NCI-H2171 treated with DMSO at 0.1 percent for 48 hours (cell line): ENCODE results near the gene ASB13.

Source experiments
- DNase-seq: peaks from one replicate; lab custom pipeline; 2025; lab: John Stamatoyannopoulos, UW

Gene ASB13

DNA sequence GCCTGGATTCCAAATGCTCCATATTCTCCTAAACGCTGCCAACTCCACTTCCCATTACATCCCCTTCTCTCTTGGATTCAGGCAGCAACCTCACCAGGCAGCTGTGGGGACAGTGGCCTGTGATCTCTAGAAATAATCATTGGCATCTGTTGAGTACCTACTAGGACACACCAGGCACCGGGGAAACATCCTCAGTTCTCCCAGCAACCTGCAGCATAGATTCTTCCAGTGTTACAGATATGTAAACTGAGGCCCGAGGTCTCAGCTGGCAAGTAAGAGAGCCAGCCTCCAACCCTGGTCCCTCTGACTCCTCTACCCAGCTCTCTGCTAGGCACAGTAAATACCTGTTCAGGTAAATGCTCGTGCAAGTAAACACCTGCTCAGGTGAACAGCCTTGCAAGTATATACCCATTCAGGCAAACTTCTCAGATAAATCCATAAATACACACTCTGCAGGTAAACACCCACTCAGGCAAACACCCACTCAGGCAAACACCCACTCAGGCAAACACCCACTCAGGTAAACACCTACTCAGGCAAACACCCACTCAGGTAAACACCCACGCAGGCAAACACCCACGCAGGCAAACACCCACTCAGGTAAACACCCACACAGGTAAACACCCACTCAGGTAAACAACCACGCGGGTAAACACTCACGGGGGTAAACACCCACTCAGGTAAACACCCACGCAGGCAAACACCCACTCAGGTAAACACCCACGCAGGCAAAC, 18.7 kb downstream of the ASB13 start:
- no peak for DNase-seq

DNA sequence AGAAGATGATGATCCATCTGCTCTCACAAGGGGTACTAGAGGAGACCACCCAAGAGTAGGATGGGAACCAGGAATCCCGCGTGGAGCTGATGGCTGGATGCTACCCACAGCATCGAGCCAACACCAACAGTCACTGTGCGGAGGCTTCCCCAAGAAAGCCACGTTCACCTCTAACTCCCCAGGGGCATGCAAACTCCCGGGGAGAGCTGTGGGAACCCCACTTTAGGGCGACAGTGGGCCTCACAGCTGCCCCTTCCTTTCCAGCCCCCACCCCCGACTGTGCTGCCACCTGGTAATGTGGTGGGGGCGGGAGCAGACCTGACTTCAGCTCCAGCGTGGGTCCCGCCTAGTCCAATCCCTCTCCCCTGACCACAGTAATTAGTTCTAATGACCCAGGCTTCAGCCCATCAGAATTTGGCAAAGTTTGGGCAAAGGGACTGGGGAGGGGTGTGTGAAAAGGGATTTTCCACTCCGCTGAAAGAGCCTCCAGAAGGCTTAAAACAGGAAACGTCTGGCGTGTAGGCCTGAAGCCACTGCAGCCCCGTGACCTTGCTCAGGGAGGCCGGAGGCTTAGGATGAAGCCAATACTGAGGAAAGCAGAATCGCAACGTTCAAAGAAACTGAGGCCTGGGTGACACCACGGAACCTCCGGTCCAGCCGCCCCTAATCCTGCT, 20.3 kb downstream of the ASB13 start:
- no peak for DNase-seq

- DNase-seq: no peak
Measured at GRCh38 chr10:5645375-5645774, 21.0 kb downstream of the ASB13 start.

- DNase-seq: no peak
Measured at GRCh38 chr10:5644930-5645329, 21.5 kb downstream of the ASB13 start.

GRCh38 chr10:5643346-5644067, 22.9 kb downstream of the ASB13 start:
- DNase-seq: no peak

DNA sequence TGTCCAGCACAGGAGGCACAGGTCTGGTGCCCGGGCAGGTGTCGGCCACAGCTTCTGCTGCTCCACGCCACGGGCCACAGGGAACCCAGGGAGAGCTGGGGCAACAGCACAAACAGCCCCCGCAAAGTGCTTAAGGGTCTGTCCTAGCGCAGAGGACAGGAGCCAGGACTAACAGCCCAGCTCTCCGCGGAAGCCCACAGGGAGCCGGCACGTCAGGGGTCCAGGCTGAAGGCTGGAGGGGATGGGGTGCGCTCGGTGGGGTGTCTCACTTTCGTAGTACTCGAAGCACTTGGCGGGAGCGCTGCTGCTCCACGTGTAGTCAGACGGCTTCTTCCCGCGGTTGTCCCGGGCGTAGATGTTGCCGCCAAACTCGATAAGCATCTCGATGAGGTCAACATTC, 24.9 kb downstream of the ASB13 start:
- no peak for DNase-seq

GRCh38 chr10:5640501-5640900, 25.9 kb downstream of the ASB13 start:
- DNase-seq: no peak

DNA sequence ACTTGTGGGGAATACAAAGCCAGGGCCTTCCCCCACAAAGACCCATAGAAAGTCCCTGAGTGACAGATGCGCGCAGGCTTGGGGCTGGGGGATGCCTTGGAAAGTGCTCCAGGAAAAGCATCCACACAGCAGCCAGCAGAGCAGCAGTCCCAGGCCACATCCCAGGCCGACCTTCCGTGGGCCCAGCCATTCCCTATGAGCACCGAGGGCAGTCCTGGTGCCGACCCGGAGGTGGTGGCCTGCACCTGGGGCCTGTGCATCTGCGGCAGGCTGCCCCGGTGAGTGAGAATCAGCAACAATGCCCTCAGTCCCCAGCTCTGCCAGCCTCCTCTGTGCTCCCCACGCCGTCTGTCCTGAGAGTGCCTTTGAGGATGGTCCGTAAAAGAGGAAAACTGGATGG, 26.4 kb downstream of the ASB13 start:
- DNase-seq: no peak

DNA sequence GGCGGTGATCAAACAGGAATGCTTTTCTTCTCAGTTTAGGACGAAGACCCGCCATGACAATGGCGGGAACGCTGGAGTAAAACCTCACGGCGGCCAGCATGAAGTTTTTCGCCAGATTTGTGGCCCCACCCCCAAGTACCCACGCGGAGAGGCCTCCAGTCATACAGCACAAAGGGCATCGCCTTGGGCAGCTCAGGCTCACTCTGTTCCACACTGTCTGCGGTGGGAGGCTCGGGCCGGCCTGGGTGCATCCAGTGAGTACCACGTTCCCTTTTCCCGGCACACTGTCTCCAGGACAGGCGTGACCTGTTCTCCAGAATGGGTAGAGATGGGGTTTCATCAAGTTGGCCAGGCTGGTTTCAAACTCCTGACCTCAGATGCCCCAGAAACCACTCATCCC, 27.3 kb downstream of the ASB13 start:
- no peak for DNase-seq

GRCh38 chr10:5638494-5638893, 27.9 kb downstream of the ASB13 start:
- DNase-seq: no peak

DNA sequence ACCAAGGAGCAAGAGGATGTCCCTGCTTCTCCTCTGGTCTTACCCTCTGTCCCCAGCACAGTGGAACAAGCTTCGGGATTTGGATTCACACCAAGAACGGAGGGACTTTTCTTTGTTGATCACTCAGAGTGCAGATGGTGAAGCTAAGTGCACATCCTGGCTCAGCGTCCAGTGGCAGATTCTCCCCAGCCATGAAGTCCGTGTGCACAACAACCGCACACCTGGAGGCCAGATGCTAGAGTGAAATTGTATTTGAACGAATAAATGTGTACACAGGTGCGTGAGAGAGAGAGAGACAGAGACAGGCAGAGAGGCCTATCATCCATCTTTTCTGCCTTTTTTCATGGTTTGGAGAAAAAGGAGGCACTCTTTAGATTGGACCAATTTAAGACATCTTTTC, 31.5 kb downstream of the ASB13 start:
- DNase-seq: peak; percentile 44

DNA sequence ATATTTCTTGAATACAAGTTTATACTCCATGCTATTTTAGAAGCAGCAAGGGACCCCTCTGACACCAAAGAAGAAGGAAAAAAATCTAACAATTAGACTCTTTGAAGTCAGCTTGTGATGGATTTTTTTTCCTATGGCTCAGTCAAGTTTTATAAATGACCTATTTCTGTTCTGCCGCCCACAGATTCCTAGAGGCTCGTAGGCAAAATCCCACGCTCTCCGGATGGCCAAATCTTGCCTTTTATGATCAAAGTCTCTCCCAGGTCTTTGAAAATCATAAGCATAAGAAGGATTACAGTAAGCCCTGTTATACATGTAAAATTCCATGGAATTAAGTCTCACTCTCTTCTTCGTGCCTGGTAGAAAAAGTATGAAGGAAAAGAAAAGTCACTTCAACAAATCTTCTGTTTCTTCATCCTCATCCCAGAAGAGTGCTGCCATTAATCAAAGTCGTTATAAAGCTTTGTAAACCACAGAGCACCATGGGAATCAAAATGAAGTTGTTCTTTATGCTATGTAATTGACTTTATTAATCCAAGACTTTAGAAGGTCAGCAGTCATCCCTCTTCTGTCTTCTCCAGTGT, 33.1 kb downstream of the ASB13 start:
- DNase-seq: no peak

GRCh38 chr10:5632446-5632845, 33.9 kb downstream of the ASB13 start:
- DNase-seq: peak; percentile 5

- DNase-seq: peak; percentile 10
Measured at GRCh38 chr10:5631936-5632335, 34.5 kb downstream of the ASB13 start.

- no peak for DNase-seq
Measured at GRCh38 chr10:5630112-5630436, 36.3 kb downstream of the ASB13 start.

DNA sequence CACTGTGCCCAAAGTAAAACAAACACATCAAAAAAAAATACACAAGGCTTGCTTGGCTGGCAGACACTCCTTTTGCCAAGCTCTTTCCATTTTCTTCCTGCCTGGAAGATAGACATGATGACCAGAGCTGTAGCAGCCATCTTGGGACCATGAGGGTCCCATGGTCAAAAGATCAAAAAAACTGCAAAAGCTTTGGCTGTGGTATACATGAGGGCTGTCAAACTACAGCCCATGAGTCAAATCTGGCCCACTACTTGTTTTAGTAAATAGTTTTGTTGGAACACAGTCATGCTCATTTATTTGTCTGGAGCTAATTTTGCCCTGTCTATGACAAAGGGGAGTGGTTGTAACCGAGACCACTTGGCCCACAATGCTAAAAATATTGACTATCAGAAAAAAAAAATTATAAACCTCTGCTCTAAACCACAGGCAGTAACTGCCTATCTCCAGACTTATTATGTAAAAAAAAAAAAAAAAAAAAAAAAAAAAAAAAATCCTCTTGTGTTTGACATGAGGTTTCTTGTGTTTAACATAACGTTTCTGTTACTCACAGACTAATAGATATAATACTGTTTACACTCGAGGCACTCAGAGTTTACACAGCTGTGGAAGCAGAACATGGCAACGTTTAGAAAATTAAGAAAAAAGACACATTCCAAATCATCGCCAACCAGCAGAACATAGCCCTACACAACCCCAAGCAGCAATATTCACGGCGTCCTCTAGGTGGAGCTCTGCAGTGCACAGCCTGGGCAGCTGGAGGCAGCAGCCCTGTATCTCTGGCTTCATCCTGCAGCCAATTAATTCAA, 36.9 kb downstream of the ASB13 start:
- DNase-seq: peak; percentile 48

DNA sequence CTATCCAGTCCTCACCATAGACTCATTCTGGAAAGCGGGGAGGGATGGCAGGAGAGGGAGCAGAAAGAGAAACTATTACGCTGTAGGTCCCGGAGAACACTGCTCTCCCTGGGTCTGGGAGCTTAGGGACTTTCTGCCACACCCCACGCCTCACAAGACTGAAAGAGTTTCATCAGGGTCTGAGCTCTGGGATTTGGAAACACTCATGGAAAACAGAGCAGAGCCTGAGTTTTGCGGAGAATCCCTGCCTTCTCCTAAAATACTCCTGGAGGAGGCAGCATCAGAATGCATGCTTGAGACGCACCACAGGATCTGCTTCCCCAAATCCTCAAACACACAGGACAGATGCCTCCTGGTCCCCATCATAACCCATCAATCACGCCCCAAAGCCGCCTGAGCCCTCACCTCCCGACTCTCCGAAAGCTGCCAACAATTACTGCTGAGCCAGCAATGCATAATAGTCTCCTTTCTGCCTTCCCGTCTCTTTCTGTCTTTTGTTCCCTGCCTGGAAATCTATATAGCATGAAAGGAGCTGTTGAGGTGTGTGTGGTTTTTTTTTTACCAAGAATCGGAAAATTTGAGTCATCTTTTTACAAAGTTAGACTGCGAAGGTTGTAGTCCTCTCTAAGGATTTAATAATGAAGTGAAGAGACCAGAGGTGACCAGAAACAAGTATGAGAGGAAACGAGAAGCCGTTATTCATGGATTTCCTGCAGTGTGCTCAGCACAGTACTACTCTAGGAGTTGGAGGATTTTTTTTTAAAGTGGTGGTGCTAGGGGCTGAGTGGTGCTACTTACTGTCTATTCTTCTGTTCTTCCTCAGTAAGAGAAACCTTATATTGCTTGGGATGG, 37.7 kb downstream of the ASB13 start:
- DNase-seq: peak; percentile 5

GRCh38 chr10:5627486-5628044, 38.8 kb downstream of the ASB13 start:
- no peak for DNase-seq

DNA sequence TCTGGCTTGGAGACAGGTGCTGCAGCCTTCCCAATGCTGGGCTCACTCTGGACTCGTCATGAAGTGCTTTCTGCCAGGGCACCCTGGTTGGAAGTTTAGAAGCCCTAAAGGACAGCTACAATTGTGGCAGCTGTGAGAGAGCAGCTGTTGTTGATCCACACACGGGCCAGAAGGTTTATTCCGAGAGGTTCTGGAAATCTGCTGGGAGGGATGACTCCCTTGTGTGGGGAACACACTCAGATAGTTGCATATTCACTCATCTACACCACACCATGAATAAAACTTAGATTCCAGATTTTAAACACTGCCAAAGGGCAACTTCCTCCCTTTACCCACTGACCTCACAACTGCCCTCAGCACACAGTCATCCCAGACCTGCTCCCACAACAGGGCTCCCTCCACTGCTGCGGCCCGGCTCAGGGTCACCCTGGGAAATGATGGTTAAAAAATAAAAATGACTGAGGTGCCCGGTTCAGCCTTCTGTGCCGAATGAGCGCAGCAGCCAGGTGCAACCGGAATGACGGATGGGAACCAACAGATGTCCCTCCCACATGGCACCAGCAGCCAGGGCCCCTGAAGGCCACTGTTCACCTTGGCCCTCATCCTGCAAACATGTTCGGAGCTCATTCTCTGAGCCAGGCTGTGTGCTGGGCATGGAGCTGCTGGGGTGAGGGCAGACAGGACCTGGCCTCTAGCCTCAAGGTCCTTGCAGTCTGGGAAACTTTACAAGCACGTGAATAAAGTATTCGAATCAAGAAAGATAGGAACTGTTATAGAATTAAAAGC, 40.2 kb downstream of the ASB13 start:
- DNase-seq: peak; percentile 53

- no peak for DNase-seq
Measured at GRCh38 chr10:5624701-5625100, 41.7 kb downstream of the ASB13 start.
